ENCODE results near the gene PHIP. TPM values are rescaled to one million over a fixed set of nuclear protein-coding genes. Genes with fewer than 3 reads are reported as not detected.

PHIP gene
- total RNA-seq, 1 experiment from 2014 or later: 53.6 TPM

- Histone ChIP-seq H3K4me2 (ENCODE audit: insufficient read depth, insufficient read length, low read length) (no peak overlapping the region), H3K27me3 (ENCODE audit: insufficient read depth, low read length) (no peaks in the 10 kb centered on the region), H4K20me1 (ENCODE audit: control insufficient read depth, insufficient read depth, insufficient read length) (no peaks in the 10 kb centered on the region), H2AK5ac (ENCODE audit: insufficient read length, low read length) (no peak overlapping the region), H3K79me2 (ENCODE audit: insufficient read depth, low read length) (no peaks in the 10 kb centered on the region), H2BK20ac (ENCODE audit: low read depth, low read length, poor library complexity, severe bottlenecking) (no peak overlapping the region), H3K27ac (ENCODE audit: insufficient read length, low read depth, low read length) (no peak overlapping the region), H4K8ac (replicated peaks; ENCODE audit: insufficient read length, low read depth, low read length) (no peak overlapping the region), H2BK120ac (ENCODE audit: low read depth, low read length, poor library complexity, severe bottlenecking) (no peak overlapping the region), H3K4me1 (ENCODE audit: insufficient read depth, low read length) (no peaks in the 10 kb centered on the region; the same call in 1 of the 2 replicates), H3K23me2 (ENCODE audit: insufficient read length, low read depth, low read length, poor library complexity, severe bottlenecking) (no peaks in the 10 kb centered on the region), H3T11ph (ENCODE audit: low read length) (no peak overlapping the region), H3K18ac (ENCODE audit: insufficient read length, low read depth, low read length) (no peak overlapping the region), H2BK15ac (ENCODE audit: low read depth, low read length) (no peak overlapping the region), H3K4ac (ENCODE audit: low read depth, low read length) (no peak overlapping the region), H3K23ac (ENCODE audit: insufficient read length, low read depth, low read length) (no peak overlapping the region), H4K91ac (ENCODE audit: insufficient read length, low read depth, low read length) (no peak overlapping the region), H3K9ac (ENCODE audit: extremely low read depth, insufficient read length, low read length) (no peak overlapping the region), H4K5ac (ENCODE audit: insufficient read length, low read depth, low read length) (no peak overlapping the region), H2BK5ac (ENCODE audit: insufficient read length, low read length) (no peak overlapping the region), H2AFZ (ENCODE audit: low read length) (no peak overlapping the region), H3K56ac (ENCODE audit: insufficient read length, low read depth, low read length) (no peak overlapping the region), H3K9me3 (ENCODE audit: control insufficient read depth, low read depth, low read length) (no peaks in the 10 kb centered on the region), H3K79me1 (ENCODE audit: insufficient read depth, low read depth, low read length, poor library complexity, severe bottlenecking) (no peaks in the 10 kb centered on the region), H2BK12ac (ENCODE audit: insufficient read length, low read depth, low read length) (no peak overlapping the region), H3K14ac (ENCODE audit: insufficient read depth, low read length) (no peak overlapping the region)
- Mint-ChIP-seq H3K36me3 (ENCODE audit: insufficient read depth in 1 of 3, low read depth in 3 of 3) (peaks cover 67 to 85% (median 73%) of the 10 kb centered on the region in 3 experiments), H3K4me1 (peaks cover 12 to 13% of the 10 kb centered on the region in 2 experiments), H3K4me3 (no peak overlapping the region), H3K9me3 (peaks cover 25 to 26% of the 10 kb centered on the region in 2 experiments), H3K27me3 (ENCODE audit: low read depth) (no peaks in the 10 kb centered on the region), H3K27ac (no peak overlapping the region)
- WGBS (ENCODE audit: extremely low coverage, insufficient read length, low lambda C conversion rate): no CpG with 5 or more reads among the region's 8 CpGs
- no peak for TF ChIP-seq CTCF (conservative IDR thresholded peaks at IDR 0.05)
- DNase-seq: no peak
These were observed 124.3 kb downstream of the PHIP start for GRCh38 chr6:78953798-78954197.

Measured in H9 (cell line).